Hippocampal formation (tissue), 2 donors: ENCODE measurements around the gene IPO5.
A peak's percentile ranks its signal among the peaks of the same experiment; 100 is the strongest.
"Not testable (repeated sequence)": the region's sequence is repeated elsewhere in the genome, so short reads cannot be mapped to it uniquely, and the experiment has no call there.

ENCODE experiments used
- DNase-seq, 2 donors: peaks; one replicate each; lab custom pipeline; 2025; lab: John Stamatoyannopoulos, UW

IPO5 gene

GRCh38 chr13:98014766-98015165 lies 61.3 kb downstream of the IPO5 start:
- DNase-seq: no peak

- DNase-seq: no peak
Measured at GRCh38 chr13:98018293-98018692, 64.8 kb downstream of the IPO5 start.

GRCh38 chr13:98019186-98019585 lies 65.7 kb downstream of the IPO5 start:
- no peak for DNase-seq

- no peak for DNase-seq
Measured at GRCh38 chr13:98020271-98020670, 66.8 kb downstream of the IPO5 start.

GRCh38 chr13:98022210-98022609 lies 68.7 kb downstream of the IPO5 start:
- DNase-seq: peak; percentile 54 to 61

DNA sequence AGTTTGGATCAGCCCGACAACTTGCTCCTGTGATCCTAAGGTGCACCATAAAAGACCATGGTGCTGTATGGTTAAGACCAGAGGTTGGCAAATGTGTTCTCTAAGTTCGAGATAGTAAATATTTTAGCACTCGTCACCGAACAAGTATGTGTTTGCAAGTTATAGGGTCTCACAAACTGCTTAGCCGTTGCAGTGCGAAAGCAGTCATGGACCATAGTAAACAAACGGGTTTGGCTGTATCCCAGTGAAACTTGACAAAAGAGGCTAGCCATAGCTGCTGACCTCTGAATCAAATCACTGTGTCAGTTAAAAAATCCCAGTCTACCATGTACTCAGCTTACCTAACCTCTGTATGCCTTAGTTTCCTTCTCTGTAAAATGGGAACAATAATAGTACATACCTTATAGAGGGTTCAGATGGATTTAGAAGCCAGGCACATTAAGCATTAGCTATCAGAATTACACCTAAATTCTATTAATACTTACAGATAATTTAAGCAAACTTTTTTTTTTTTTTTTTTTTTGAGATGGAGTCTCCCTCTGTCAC lies 72.1 kb downstream of the IPO5 start:
- no peak for DNase-seq

GRCh38 chr13:98026457-98026857 lies 73.0 kb downstream of the IPO5 start:
- no peak for DNase-seq

- DNase-seq: no peak
Measured at GRCh38 chr13:98032168-98032567, 78.7 kb downstream of the IPO5 start.

DNA sequence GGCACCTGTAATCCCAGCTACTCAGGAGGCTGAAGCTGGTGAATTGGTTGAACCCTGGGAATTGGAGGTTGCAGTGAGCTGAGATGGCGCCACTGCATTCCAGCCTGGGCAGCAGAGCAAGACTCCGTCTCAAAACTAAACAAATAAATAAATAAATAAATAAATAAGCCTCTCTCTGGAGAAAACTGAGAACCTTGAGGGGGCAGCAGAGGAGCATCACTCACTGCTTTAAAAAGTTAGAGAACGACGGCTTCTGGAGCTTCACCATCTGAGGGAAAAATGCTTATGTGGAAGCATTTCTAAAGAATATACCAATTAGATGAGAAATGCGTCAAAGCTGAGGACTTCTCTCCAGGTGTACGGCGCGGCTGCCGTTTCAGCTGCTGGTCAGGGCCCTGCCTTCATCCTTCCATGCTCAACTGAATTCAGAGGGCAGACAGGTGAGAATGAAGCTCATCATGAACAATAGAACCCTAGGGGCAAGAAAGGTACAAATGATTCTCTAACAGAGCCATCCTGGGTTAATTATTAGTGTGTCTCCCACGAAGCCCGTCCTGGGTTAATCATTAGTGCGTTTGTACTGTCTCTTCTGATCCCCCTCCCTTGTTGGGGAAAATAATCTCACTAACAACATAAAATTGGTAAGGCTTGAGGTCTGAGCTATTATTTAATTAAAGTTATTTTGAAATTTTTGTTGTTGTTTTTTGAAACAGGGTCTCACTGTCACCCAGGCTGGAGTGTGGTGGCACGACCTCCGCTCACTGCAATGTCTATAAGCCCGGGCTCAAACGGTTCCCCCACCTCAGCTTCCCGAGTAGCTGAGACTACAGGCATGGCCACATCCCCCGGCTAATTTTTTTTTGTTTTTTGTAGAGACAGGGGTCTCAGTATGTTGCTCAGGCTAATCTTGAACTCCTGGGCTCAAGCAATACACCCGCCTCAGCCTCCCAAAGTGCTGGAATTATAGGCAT lies 80.1 kb downstream of the IPO5 start:
- peak in 1 of 2 donors; percentile 48 for DNase-seq

GRCh38 chr13:98035373-98035772 lies 81.9 kb downstream of the IPO5 start:
- no peak for DNase-seq

GRCh38 chr13:98036564-98037302 lies 83.3 kb downstream of the IPO5 start:
- DNase-seq: not testable (repeated sequence)

DNA sequence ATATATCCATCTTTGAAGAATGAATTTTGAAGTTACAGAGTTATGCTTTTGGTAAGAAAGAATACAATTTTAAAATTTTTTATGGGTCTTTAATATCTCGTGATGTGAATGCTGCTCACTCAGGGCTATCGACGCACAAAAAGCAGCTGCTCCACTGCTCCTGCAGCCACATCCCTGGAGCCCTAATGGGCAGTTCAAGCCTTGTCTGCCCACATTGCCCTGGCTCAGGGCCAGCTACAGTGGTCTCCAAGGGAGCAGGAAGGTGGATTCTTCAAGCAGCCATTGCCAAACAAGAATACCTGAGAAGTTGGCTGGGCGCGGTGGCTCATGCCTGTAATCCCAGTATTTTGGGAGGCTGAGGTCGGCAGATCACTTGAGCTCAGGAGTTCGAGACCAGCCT lies 85.8 kb downstream of the IPO5 start:
- DNase-seq: no peak

DNA sequence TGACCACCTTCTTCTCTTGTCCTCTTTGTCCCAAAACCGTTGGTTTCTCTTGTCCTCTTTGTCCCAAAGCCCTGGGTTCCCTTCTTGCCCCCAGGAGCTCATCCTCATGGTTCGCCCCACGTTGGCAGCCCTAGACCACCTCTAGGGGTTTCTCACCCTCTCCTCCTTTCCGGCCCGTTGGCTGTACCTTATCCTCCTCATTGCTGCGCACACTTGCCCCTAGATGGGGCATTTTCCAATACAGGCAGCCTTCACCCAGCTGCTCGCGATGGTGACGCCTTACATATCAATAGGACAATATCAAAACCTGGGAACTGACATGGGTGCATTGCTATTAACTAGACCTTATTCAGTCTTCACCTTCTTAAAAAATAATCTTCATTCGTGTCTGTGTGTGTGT lies 86.5 kb downstream of the IPO5 start:
- DNase-seq: no peak

- no peak for DNase-seq
Measured at GRCh38 chr13:98041081-98041820, 87.8 kb downstream of the IPO5 start.

DNA sequence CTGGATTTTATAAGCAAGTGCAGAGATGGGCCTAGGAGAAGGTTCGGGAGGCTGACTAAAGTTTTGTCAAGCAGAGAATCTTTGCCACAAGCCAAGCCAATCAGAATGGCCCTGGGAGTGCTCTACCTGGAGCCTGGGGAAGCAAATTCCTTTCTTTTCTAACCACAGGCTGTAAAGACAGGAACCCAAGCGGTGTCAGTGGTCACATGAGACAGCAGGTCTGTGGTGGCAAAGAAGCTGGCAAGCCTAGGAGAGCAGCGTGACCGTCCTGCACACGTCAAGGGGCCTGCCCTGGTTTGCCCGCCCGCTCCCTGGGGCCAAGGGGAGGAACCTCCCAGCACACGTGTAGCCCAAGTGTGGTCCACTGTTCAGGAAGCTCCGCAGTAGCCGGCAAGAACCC lies 90.8 kb downstream of the IPO5 start:
- no peak for DNase-seq

DNA sequence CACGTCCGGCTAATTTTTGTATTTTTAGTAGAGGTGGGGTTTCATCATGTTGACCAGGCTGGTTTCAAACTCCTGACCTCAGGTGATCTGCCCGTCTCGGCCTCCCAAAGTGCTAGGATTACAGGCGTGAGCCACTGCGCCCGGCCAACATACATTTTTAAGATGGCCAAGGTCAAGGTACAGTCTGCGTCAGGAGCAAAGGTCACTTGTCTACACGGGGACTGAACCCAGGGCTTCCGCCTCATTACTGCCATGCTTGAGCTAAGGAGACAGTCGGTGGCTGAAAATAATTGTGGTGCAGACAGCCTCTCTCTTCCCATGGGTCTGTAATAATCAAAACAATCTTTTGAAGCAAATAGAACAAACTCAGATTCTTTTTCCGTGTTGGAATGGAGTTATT lies 94.3 kb downstream of the IPO5 start:
- DNase-seq: not testable (repeated sequence)

DNA sequence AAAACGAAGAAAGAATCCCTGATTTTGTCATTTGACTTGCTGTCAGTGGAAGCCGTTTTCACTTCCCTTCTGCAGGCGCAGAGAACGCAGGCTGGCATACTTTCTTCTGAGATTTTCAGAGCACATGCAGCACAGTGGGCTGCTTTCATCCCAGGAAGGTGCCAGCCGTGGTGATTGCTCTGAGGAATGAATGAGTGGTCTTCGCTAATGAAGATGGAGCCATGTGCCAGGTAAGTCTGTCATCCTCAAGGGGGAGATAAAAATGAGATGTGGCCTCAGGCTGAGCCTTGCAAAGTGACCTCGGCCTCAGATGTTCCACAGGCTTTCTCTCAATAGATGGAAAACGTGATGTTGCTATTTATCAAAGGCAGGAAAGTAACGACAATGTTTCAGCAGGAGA lies 94.8 kb downstream of the IPO5 start:
- no peak for DNase-seq

DNA sequence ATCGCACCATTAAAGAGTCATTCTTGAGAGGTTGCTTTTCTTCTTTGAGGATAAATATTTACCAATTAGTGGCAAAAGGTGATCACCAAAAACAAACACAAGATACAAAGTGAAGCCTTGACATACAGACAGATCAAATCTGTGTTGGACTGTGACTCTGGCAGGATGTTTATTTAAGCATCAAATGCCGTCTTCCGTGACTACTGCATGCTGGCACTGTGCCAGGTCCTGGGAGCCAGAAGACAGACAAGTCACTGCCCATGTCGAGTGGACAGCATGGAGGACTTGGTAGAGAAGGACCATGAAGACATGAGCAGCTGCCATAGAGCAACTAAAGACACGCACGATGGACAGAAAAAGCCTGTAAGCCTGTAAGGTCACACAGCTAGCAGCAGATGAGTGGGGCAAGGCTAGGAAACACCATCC lies 96.6 kb downstream of the IPO5 start:
- DNase-seq: no peak

DNA sequence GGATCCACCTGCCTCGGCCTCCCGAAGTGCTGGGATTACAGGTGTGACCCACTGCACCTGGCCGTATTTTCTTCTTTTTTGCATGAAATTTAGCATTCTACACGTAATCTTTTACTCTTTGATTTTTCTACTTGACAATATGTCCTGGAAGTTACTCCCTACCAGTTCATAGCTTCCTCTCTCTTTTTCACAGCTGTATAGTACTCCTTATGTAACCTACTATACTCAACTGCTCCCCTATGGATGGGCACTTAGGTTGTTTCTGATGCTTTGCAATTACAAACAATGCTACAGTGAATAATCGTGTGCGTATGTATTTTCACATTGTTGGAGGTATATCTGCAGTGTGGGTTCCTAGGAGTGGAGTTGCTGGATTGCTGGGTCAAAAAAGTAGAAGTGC lies 98.9 kb downstream of the IPO5 start:
- no peak for DNase-seq

DNA sequence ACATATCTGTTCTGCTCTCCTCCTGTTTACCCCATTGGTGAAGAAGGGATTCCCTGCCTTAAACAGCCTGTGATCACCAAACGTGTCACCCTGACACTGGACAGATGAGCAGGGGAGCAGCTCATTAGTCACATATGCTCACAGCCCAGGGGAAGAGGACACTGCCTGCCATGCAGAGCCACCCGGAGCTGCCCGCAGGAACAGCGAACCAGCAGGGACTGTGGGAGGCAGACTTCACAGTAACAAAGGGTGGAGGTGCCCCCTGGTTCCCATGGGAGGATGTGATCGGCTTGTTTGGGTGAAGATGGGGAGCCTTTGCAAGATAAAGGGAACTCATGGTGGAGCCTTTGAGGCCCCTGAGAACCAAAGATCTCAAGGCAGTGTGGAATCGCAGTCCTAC lies 100.8 kb downstream of the IPO5 start:
- no peak for DNase-seq

GRCh38 chr13:98055623-98056022 lies 102.1 kb downstream of the IPO5 start:
- DNase-seq: no peak

- DNase-seq: no peak
Measured at GRCh38 chr13:98056839-98057410, 103.5 kb downstream of the IPO5 start.
